H9 (cell line): ENCODE measurements around the gene TIAL1. TPM values are rescaled to one million over a fixed set of nuclear protein-coding genes. Genes with fewer than 3 reads are reported as not detected.

ENCODE experiments used
- DNase-seq: peaks from one replicate; pipeline ENCODE4 v3.0.0-alpha.2; 2017
- H2AFZ ChIP-seq: one replicate; pipeline ENCODE4 v1.6.1; 2013; ENCODE audit warnings: mild to moderate bottlenecking, low read length, control low read depth, moderate library complexity
- H2AK5ac ChIP-seq: 2 replicates; pipeline ENCODE4 v1.6.1; 2013; ENCODE audit warnings: low read length, control low read depth, mixed read lengths; ENCODE audit not compliant: insufficient read length
- H2BK120ac ChIP-seq: one replicate; pipeline ENCODE4 v1.6.1; 2013; ENCODE audit warnings: low read depth, mild to moderate bottlenecking, low read length, control low read depth, inconsistent platforms; ENCODE audit not compliant: poor library complexity, severe bottlenecking
- H2BK12ac ChIP-seq: 2 replicates; pipeline ENCODE4 v1.6.1; 2013; ENCODE audit warnings: low read length, control low read depth, mixed read lengths, low read depth; ENCODE audit not compliant: insufficient read length
- H2BK15ac ChIP-seq: 2 replicates; pipeline ENCODE4 v1.6.1; 2013; ENCODE audit warnings: low read depth, low read length, control low read depth
- H2BK20ac ChIP-seq: one replicate; pipeline ENCODE4 v1.6.1; 2013; ENCODE audit warnings: low read depth, mild to moderate bottlenecking, low read length, control low read depth, inconsistent platforms; ENCODE audit not compliant: poor library complexity, severe bottlenecking
- H2BK5ac ChIP-seq: 2 replicates; pipeline ENCODE4 v1.6.1; 2013; ENCODE audit warnings: low read length, control low read depth, mixed read lengths; ENCODE audit not compliant: insufficient read length
- H3K14ac ChIP-seq: 2 replicates; pipeline ENCODE4 v1.6.1; 2013; ENCODE audit warnings: low read length, control low read depth; ENCODE audit not compliant: insufficient read depth
- H3K18ac ChIP-seq: 2 replicates; pipeline ENCODE4 v1.6.1; 2013; ENCODE audit warnings: low read depth, mild to moderate bottlenecking, mixed read lengths, low read length, control low read depth; ENCODE audit not compliant: insufficient read length
- H3K23ac ChIP-seq: 2 replicates; pipeline ENCODE4 v1.6.1; 2013; ENCODE audit warnings: low read length, control low read depth, mixed read lengths, low read depth; ENCODE audit not compliant: insufficient read length
- H3K23me2 ChIP-seq: 2 replicates; pipeline ENCODE4 v1.6.1; 2013; ENCODE audit warnings: low read depth, mild to moderate bottlenecking, mixed read lengths, low read length, control low read depth; ENCODE audit not compliant: insufficient read length, poor library complexity, severe bottlenecking
- H3K27ac ChIP-seq: 2 replicates; pipeline ENCODE4 v1.5.1; 2013; ENCODE audit warnings: low read length, control low read depth, mixed read lengths, low read depth; ENCODE audit not compliant: insufficient read length
- H3K27me3 ChIP-seq: 2 replicates; pipeline ENCODE4 v1.6.1; 2013; ENCODE audit warnings: low read length, control low read depth, inconsistent platforms; ENCODE audit not compliant: insufficient read depth
- H3K4ac ChIP-seq: 2 replicates; pipeline ENCODE4 v1.6.1; 2013; ENCODE audit warnings: low read depth, mild to moderate bottlenecking, control low read depth, inconsistent platforms, low read length, moderate library complexity
- H3K4me1 ChIP-seq: 2 replicates; pipeline ENCODE4 v1.6.1; 2013; ENCODE audit warnings: low read length, control low read depth, inconsistent platforms; ENCODE audit not compliant: insufficient read depth
- H3K4me2 ChIP-seq: 2 replicates; pipeline ENCODE4 v1.6.1; 2013; ENCODE audit warnings: low read length, control low read depth, mixed read lengths; ENCODE audit not compliant: insufficient read length, insufficient read depth
- H3K56ac ChIP-seq: 2 replicates; pipeline ENCODE4 v1.6.1; 2013; ENCODE audit warnings: low read depth, mild to moderate bottlenecking, mixed read lengths, low read length, control low read depth; ENCODE audit not compliant: insufficient read length
- H3K79me1 ChIP-seq: 2 replicates; pipeline ENCODE4 v1.6.1; 2013; ENCODE audit warnings: low read depth, mild to moderate bottlenecking, moderate library complexity, low read length, control low read depth, inconsistent platforms; ENCODE audit not compliant: insufficient read depth, poor library complexity, severe bottlenecking
- H3K79me2 ChIP-seq: 2 replicates; pipeline ENCODE4 v1.6.1; 2013; ENCODE audit warnings: low read length, control low read depth, inconsistent platforms; ENCODE audit not compliant: insufficient read depth
- H3K9ac ChIP-seq: 2 replicates; pipeline ENCODE4 v1.6.1; 2013; ENCODE audit warnings: low read length, control low read depth, mixed read lengths; ENCODE audit not compliant: insufficient read length; ENCODE audit errors: extremely low read depth
- H3K9me3 ChIP-seq: one replicate; pipeline ENCODE4 v1.6.1; 2013; ENCODE audit warnings: low read depth, low read length, inconsistent platforms; ENCODE audit not compliant: control insufficient read depth
- H3T11ph ChIP-seq: one replicate; pipeline ENCODE4 v1.6.1; 2013; ENCODE audit warnings: mild to moderate bottlenecking, low read length, control low read depth, inconsistent platforms
- H4K20me1 ChIP-seq: one replicate; pipeline ENCODE4 v1.6.1; 2013; ENCODE audit not compliant: control insufficient read depth, insufficient read length, insufficient read depth
- H4K5ac ChIP-seq: 2 replicates; pipeline ENCODE4 v1.6.1; 2013; ENCODE audit warnings: low read depth, mild to moderate bottlenecking, mixed read lengths, low read length, control low read depth; ENCODE audit not compliant: insufficient read length
- H4K8ac ChIP-seq: replicated peaks from 2 replicates; pipeline ENCODE4 v1.6.1; 2013; ENCODE audit warnings: low read length, control low read depth, mixed read lengths, low read depth; ENCODE audit not compliant: insufficient read length
- H4K91ac ChIP-seq: 2 replicates; pipeline ENCODE4 v1.6.1; 2013; ENCODE audit warnings: low read depth, mild to moderate bottlenecking, moderate library complexity, mixed read lengths, low read length, control low read depth; ENCODE audit not compliant: insufficient read length
- H3K27ac Mint-ChIP-seq, 3 experiments: 2 replicates in 2 of 3; 3 replicates in 1 of 3; pipeline ENCODE4 v1.8.0; 2020 to 2021; ENCODE audit warnings: mixed read lengths in 3 of 3, mild to moderate bottlenecking in 1 of 3, moderate library complexity in 1 of 3
- H3K27me3 Mint-ChIP-seq: 2 replicates; pipeline ENCODE4 v1.8.0; 2021; ENCODE audit warnings: low read depth, mild to moderate bottlenecking, moderate library complexity, mixed read lengths
- H3K36me3 Mint-ChIP-seq, 3 experiments: 2 replicates in 2 of 3; 3 replicates in 1 of 3; pipeline ENCODE4 v1.8.0; 2020 to 2021; ENCODE audit warnings: low read depth in 3 of 3, mixed read lengths in 3 of 3; ENCODE audit not compliant: insufficient read depth in 1 of 3
- H3K4me1 Mint-ChIP-seq, 2 experiments: 2 replicates each; pipeline ENCODE4 v1.8.0; 2020; ENCODE audit warnings: mixed read lengths in 2 of 2
- H3K4me3 Mint-ChIP-seq, 2 experiments: 2 replicates in 1 of 2; 3 replicates in 1 of 2; pipeline ENCODE4 v1.8.0; 2020 to 2021; ENCODE audit warnings: mild to moderate bottlenecking in 2 of 2, mixed read lengths in 2 of 2, moderate library complexity in 1 of 2
- H3K9me3 Mint-ChIP-seq, 2 experiments: 2 replicates in 1 of 2; 3 replicates in 1 of 2; pipeline ENCODE4 v1.8.0; 2020; ENCODE audit warnings: mild to moderate bottlenecking in 2 of 2, mixed read lengths in 2 of 2, moderate library complexity in 1 of 2
- WGBS: extraction: QIAGEN DNeasy Blood & Tissue Kit; methylation state at CpG from one replicate; pipeline ENCODE4 v1.1.7; 2013; ENCODE audit warnings: missing lambda C conversion rate, low lambda C conversion rate, mixed read lengths; ENCODE audit not compliant: insufficient read length; ENCODE audit errors: extremely low coverage; 5-methylcytosine and 5-hydroxymethylcytosine counted together
- total RNA-seq: library from RNA; stranded (reverse); gene quantifications from 2 replicates; pipeline ENCODE4 v1.2.1, GENCODE V29; 2021
- TF ChIP-seq, protein P1 (sequence below): fragments of 200-600 bp; sonication (generic); conservative IDR thresholded peaks from 3 replicates; pipeline ENCODE4 v1.8.0; 2021; ENCODE audit warnings: antibody characterized with exemption, mild to moderate bottlenecking

The TIAL1 gene
- total RNA-seq, 1 experiment from 2014 or later = 146 TPM

DNA sequence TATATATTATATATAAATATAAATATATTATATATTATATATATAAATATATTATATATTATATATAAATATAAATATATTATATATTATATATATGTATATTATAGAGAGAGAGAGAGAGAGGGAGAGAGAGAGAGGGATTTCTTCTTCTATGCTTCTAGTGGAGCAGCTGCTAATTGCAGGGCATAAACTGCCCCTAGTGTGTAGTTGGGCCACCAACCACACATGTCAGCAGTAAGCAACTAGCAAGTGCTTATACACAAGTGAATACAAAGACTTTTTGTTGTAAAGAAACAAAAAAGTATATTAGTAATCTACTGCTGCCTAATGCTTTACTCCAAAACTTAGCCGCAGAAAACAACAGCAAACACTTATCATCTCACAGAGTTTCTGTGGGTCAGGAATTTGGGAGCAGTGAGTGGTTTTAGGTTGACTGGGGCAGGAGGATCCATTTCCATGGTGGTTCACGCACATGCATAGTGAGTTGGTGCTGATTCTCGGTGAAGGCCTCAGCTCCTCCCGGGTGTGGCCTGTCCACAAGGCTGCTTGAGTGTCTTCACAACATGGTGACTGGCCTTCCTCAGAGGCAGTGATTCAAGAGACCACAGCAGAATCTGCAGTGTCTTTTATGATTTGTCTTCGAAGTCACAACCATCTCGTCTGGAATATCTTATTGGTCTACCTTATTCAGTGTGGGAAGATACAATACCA is 29.0 kb upstream of the TIAL1 start:
- DNase-seq = no peak
- Histone ChIP-seq H3K18ac (no peak overlapping the region), H2BK15ac (no peak overlapping the region), H3K4ac (no peak overlapping the region), H3K23ac (no peak overlapping the region), H2AK5ac (no peak overlapping the region), H4K91ac (no peak overlapping the region), H2BK5ac (no peak overlapping the region), H3K4me1 (no peaks in the 10 kb centered on the region), H3T11ph (no peak overlapping the region), H4K8ac (no peak overlapping the region), H3K9ac (no peak overlapping the region), H4K5ac (no peak overlapping the region), H2BK20ac (no peak overlapping the region), H3K27ac (no peak overlapping the region), H2AFZ (no peak overlapping the region), H3K14ac (no peak overlapping the region), H3K79me2 (no peaks in the 10 kb centered on the region), H3K23me2 (no peaks in the 10 kb centered on the region), H3K56ac (no peak overlapping the region), H3K79me1 (no peaks in the 10 kb centered on the region), H3K27me3 (no peaks in the 10 kb centered on the region; the same call in 1 of the 2 replicates), H3K9me3 (no peaks in the 10 kb centered on the region), H3K4me2 (no peak overlapping the region), H2BK12ac (no peak overlapping the region), H2BK120ac (no peak overlapping the region), H4K20me1 (no peaks in the 10 kb centered on the region)
- peaks cover 0 to 4% of the 10 kb centered on the region in 2 experiments; a peak in 1 of 4 replicates for H3K4me1 Mint-ChIP-seq
- TF ChIP-seq, protein P1, sequence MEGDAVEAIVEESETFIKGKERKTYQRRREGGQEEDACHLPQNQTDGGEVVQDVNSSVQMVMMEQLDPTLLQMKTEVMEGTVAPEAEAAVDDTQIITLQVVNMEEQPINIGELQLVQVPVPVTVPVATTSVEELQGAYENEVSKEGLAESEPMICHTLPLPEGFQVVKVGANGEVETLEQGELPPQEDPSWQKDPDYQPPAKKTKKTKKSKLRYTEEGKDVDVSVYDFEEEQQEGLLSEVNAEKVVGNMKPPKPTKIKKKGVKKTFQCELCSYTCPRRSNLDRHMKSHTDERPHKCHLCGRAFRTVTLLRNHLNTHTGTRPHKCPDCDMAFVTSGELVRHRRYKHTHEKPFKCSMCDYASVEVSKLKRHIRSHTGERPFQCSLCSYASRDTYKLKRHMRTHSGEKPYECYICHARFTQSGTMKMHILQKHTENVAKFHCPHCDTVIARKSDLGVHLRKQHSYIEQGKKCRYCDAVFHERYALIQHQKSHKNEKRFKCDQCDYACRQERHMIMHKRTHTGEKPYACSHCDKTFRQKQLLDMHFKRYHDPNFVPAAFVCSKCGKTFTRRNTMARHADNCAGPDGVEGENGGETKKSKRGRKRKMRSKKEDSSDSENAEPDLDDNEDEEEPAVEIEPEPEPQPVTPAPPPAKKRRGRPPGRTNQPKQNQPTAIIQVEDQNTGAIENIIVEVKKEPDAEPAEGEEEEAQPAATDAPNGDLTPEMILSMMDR = no peak
- H3K9me3 Mint-ChIP-seq = no peaks in the 10 kb centered on the region
- H3K27me3 Mint-ChIP-seq = peaks cover 2% of the 10 kb centered on the region; the same call in 1 of the 2 replicates
- no peak overlapping the region for H3K4me3 Mint-ChIP-seq
- no CpG with 5 or more reads among the region's 6 CpGs for WGBS
- no peak overlapping the region for H3K27ac Mint-ChIP-seq
- H3K36me3 Mint-ChIP-seq = no peaks in the 10 kb centered on the region
